Measurements from ENCODE around the gene ACER3.

DNA sequence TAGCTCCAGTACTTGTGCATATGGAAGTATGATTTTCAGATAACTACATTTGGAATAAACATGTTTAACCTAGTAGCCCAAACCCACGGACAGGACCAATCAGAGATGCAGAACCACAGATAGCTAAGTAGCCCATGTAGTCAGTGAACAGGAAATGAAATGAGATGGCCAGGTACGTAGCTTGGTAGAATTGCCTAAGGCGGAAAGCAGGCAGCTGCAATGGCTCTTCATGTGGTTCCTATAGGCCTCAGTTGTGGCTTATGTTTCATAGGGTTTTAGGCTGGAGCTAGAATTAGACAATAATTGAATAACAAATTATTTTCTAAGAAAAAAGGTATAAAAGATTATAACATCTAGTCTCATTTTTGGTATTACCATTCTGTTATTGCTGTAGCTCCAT, 87.1 kb downstream of the ACER3 start:
- no peak for TF ChIP-seq FOXM1 (IDR thresholded peaks at IDR 0.05; ENCODE audit: borderline replicate concordance)
- no peak for TF ChIP-seq ZNF384 (IDR thresholded peaks at IDR 0.05)
- TF ChIP-seq ARNT (IDR thresholded peaks at IDR 0.05) = no peak
- TF ChIP-seq BHLHE40 (IDR thresholded peaks at IDR 0.05; ENCODE audit: borderline replicate concordance) = no peak
- TF ChIP-seq PKNOX1 (IDR thresholded peaks at IDR 0.05) = no peak
- no peak for TF ChIP-seq FOXA1 (IDR thresholded peaks at IDR 0.05)
- TF ChIP-seq SUZ12 (IDR thresholded peaks at IDR 0.05) = no peak
- no peak for TF ChIP-seq ELF4 (IDR thresholded peaks at IDR 0.05)
- TF ChIP-seq LEF1 (IDR thresholded peaks at IDR 0.05; ENCODE audit: borderline replicate concordance) = no peak

Measured in HEK293T (cell line).